Fibroblast of lung (primary cell): ENCODE results near the gene CABLES1. TPM values are rescaled to one million over a fixed set of nuclear protein-coding genes. Genes with fewer than 3 reads are reported as not detected.
"Not testable (repeated sequence)": the region's sequence is repeated elsewhere in the genome, so short reads cannot be mapped to it uniquely, and the experiment has no call there.

Source experiments
- DNase-seq, 2 donors: peaks; one replicate each; pipeline versions ENCODE4 v3.0.0 to v3.0.0-alpha.2; 2010; ENCODE audit warnings: low read depth in 2 of 2
- H2AFZ ChIP-seq: 2 replicates; pipeline ENCODE4 v1.5.1; 2012; ENCODE audit warnings: low read length, control low read depth, inconsistent platforms
- H3K27ac ChIP-seq: 2 replicates; pipeline ENCODE4 v1.5.1; 2011; ENCODE audit warnings: low read length, control low read depth; ENCODE audit not compliant: insufficient read depth
- H3K27me3 ChIP-seq: 2 replicates; pipeline ENCODE4 v1.5.1; 2011; ENCODE audit warnings: mild to moderate bottlenecking, low read length; ENCODE audit not compliant: control insufficient read depth, insufficient read depth
- H3K36me3 ChIP-seq: 2 replicates; pipeline ENCODE4 v1.5.1; 2011; ENCODE audit warnings: low read length; ENCODE audit not compliant: control insufficient read depth, insufficient read depth
- H3K4me1 ChIP-seq: 2 replicates; pipeline ENCODE4 v1.5.1; 2011; ENCODE audit warnings: low read length; ENCODE audit not compliant: control insufficient read depth, insufficient read depth; ENCODE audit errors: extremely low read depth
- H3K4me2 ChIP-seq: 2 replicates; pipeline ENCODE4 v1.5.1; 2011; ENCODE audit warnings: low read length, control low read depth; ENCODE audit not compliant: insufficient read depth; ENCODE audit errors: extremely low read depth
- H3K4me3 ChIP-seq, 4 experiments: fragments of 200-600 bp in 1 of 4; sonication (generic) in 1 of 4; replicated peaks in 1 of 4; 2 replicates each; pipeline ENCODE4 v1.5.1; 2011 to 2016; ENCODE audit warnings: low read length in 4 of 4, low read depth in 3 of 4, mild to moderate bottlenecking in 3 of 4, control low read depth in 2 of 4, inconsistent platforms in 1 of 4, mixed read lengths in 1 of 4; ENCODE audit not compliant: insufficient read depth in 1 of 4; ENCODE audit errors: control extremely low read depth in 1 of 4
- H3K79me2 ChIP-seq: 2 replicates; pipeline ENCODE4 v1.5.1; 2012; ENCODE audit warnings: mild to moderate bottlenecking, low read length, inconsistent platforms; ENCODE audit not compliant: control insufficient read depth, insufficient read depth
- H3K9ac ChIP-seq: 2 replicates; pipeline ENCODE4 v1.5.1; 2011; ENCODE audit warnings: mild to moderate bottlenecking, low read length, control low read depth; ENCODE audit not compliant: insufficient read depth
- H3K9me3 ChIP-seq: 2 replicates; pipeline ENCODE4 v1.5.1; 2012; ENCODE audit warnings: low read depth, low read length; ENCODE audit not compliant: control insufficient read depth, insufficient read depth
- H4K20me1 ChIP-seq: 2 replicates; pipeline ENCODE4 v1.5.1; 2011; ENCODE audit warnings: low read length; ENCODE audit not compliant: control insufficient read depth, insufficient read depth; ENCODE audit errors: extremely low read depth
- CTCF ChIP-seq, 2 donors: IDR thresholded peaks in 1 of 2; conservative IDR thresholded peaks in 1 of 2; 1 replicate in 1 of 2; 2 replicates in 1 of 2; pipeline ENCODE4 v1.5.1; 2011 to 2012; ENCODE audit warnings: low read length in 2 of 2, control low read depth in 1 of 2, inconsistent platforms in 1 of 2, low read depth in 1 of 2, mild to moderate bottlenecking in 1 of 2
- EZH2 ChIP-seq: IDR thresholded peaks from 2 replicates; pipeline ENCODE4 v1.5.1; 2012; ENCODE audit warnings: low read length, control low read depth, mild to moderate bottlenecking; ENCODE audit errors: missing control alignments
- polyA plus RNA-seq, 2 donors: library from polyadenylated mRNA; depleted of rRNA in 1 of 2; stranded (reverse) in 1 of 2; unstranded in 1 of 2; fragments of >200 nt; gene quantifications; 2 replicates each; pipeline ENCODE4 v1.2.1, GENCODE V29; 2011 to 2012; ENCODE audit warnings: missing spikeins in 1 of 2
- total RNA-seq: library from RNA; depleted of rRNA; stranded (reverse); fragments of >200 nt; gene quantifications from 2 replicates; pipeline ENCODE4 v1.2.1, GENCODE V29; 2014

The CABLES1 gene
- total and polyA plus RNA-seq, 2 donors (not counting 1 experiment from before 2014, with no cell fraction given), result 5.1 to 11.4 TPM

- TF ChIP-seq CTCF (conservative IDR thresholded peaks at IDR 0.05 in 1 of 2, IDR thresholded peaks at IDR 0.05 in 1 of 2; ENCODE audit: low read depth in 1 of 2, low read length in 2 of 2), result no peak
- peak; percentile 26 for TF ChIP-seq EZH2
- DNase-seq, result no peak
- H3K9ac ChIP-seq, result no peak overlapping the region
- H4K20me1 ChIP-seq, result no peaks in the 10 kb centered on the region
- no peaks in the 10 kb centered on the region for H3K79me2 ChIP-seq
- no peaks in the 10 kb centered on the region for H3K4me1 ChIP-seq
- H3K4me3 ChIP-seq, result no peak overlapping the region
- no peak overlapping the region for H3K4me2 ChIP-seq
- H2AFZ ChIP-seq, result no peak overlapping the region
- no peaks in the 10 kb centered on the region for H3K36me3 ChIP-seq
- no peaks in the 10 kb centered on the region for H3K9me3 ChIP-seq
- H3K27me3 ChIP-seq, result peaks cover 2% of the 10 kb centered on the region
- no peak overlapping the region for H3K27ac ChIP-seq
Measured at GRCh38 chr18:23094411-23095190, 40.7 kb upstream of the CABLES1 start.

GRCh38 chr18:23095463-23095862 is 39.8 kb upstream of the CABLES1 start:
- H3K4me3 ChIP-seq, result no peak overlapping the region
- no peak for DNase-seq
- H3K27me3 ChIP-seq, result peaks cover 2% of the 10 kb centered on the region
- no peak overlapping the region for H2AFZ ChIP-seq
- no peaks in the 10 kb centered on the region for H3K36me3 ChIP-seq
- TF ChIP-seq CTCF (conservative IDR thresholded peaks at IDR 0.05 in 1 of 2, IDR thresholded peaks at IDR 0.05 in 1 of 2; ENCODE audit: low read depth in 1 of 2, low read length in 2 of 2), result no peak
- no peak for TF ChIP-seq EZH2
- no peak overlapping the region for H3K4me2 ChIP-seq
- H3K79me2 ChIP-seq, result no peaks in the 10 kb centered on the region
- no peaks in the 10 kb centered on the region for H3K9me3 ChIP-seq
- H4K20me1 ChIP-seq, result no peaks in the 10 kb centered on the region
- no peak overlapping the region for H3K9ac ChIP-seq
- H3K27ac ChIP-seq, result no peak overlapping the region
- no peaks in the 10 kb centered on the region for H3K4me1 ChIP-seq

GRCh38 chr18:23097016-23097415 is 38.3 kb upstream of the CABLES1 start:
- not testable (repeated sequence) for H4K20me1 ChIP-seq, H3K9me3 ChIP-seq, H3K27me3 ChIP-seq, H3K79me2 ChIP-seq, H2AFZ ChIP-seq, H3K36me3 ChIP-seq, H3K9ac ChIP-seq, H3K4me2 ChIP-seq, H3K4me1 ChIP-seq, H3K4me3 ChIP-seq, H3K27ac ChIP-seq, DNase-seq
